Liver (tissue), 9 donors: ENCODE results near the gene ILRUN. TPM values are rescaled to one million over a fixed set of nuclear protein-coding genes. Genes with fewer than 3 reads are reported as not detected.

Experiments used
- DNase-seq: peaks from one replicate; pipeline ENCODE4 v3.0.0-alpha.2; 2017; ENCODE audit warnings: low spot score
- H3K27ac ChIP-seq, 2 donors: one replicate each; pipeline ENCODE4 v1.7.0; 2013; ENCODE audit warnings: inconsistent platforms in 2 of 2, low read length in 2 of 2, control low read depth in 1 of 2, low read depth in 1 of 2, mild to moderate bottlenecking in 1 of 2
- H3K27me3 ChIP-seq, 4 donors: one replicate each; pipeline versions ENCODE4 v1.6.1 to v1.7.0; 2013; ENCODE audit warnings: low read length in 3 of 4, inconsistent platforms in 1 of 4, mild to moderate bottlenecking in 1 of 4, moderate library complexity in 1 of 4; ENCODE audit not compliant: control insufficient read depth in 4 of 4, insufficient read depth in 4 of 4
- H3K36me3 ChIP-seq, 4 donors: one replicate each; pipeline versions ENCODE4 v1.6.1 to v1.7.0; 2013; ENCODE audit warnings: low read length in 3 of 4, mild to moderate bottlenecking in 3 of 4, low read depth in 1 of 4, moderate library complexity in 1 of 4; ENCODE audit not compliant: control insufficient read depth in 4 of 4, insufficient read depth in 3 of 4
- H3K4me1 ChIP-seq, 4 donors: one replicate each; pipeline versions ENCODE4 v1.6.1 to v1.7.0; 2013; ENCODE audit warnings: low read length in 3 of 4, mild to moderate bottlenecking in 3 of 4, moderate library complexity in 1 of 4; ENCODE audit not compliant: control insufficient read depth in 4 of 4, insufficient read depth in 4 of 4
- H3K4me3 ChIP-seq, 3 donors: one replicate each; pipeline versions ENCODE4 v1.6.1 to v1.7.0; 2013; ENCODE audit warnings: low read length in 3 of 3, control low read depth in 1 of 3, low read depth in 1 of 3, mild to moderate bottlenecking in 1 of 3
- H3K9ac ChIP-seq, 2 donors: one replicate each; pipeline ENCODE4 v1.7.0; 2013; ENCODE audit warnings: low read length in 2 of 2, mild to moderate bottlenecking in 2 of 2, moderate library complexity in 2 of 2, control low read depth in 1 of 2, low read depth in 1 of 2
- H3K9me3 ChIP-seq, 4 donors: one replicate each; pipeline versions ENCODE4 v1.6.1 to v1.7.0; 2013; ENCODE audit warnings: low read length in 3 of 4; ENCODE audit not compliant: control insufficient read depth in 4 of 4
- EGR1 ChIP-seq, 2 donors: IDR thresholded peaks; 2 replicates each; pipeline ENCODE4 v1.6.1; 2016 to 2018; ENCODE audit warnings: antibody characterized with exemption in 2 of 2, low read depth in 2 of 2
- FOXA1 ChIP-seq: IDR thresholded peaks from 2 replicates; pipeline ENCODE4 v1.6.1; 2016; ENCODE audit warnings: antibody characterized with exemption
- FOXA2 ChIP-seq: IDR thresholded peaks from 2 replicates; pipeline ENCODE4 v1.6.1; 2016; ENCODE audit warnings: antibody characterized with exemption
- GABPA ChIP-seq, 2 donors: IDR thresholded peaks in 1 of 2; conservative IDR thresholded peaks in 1 of 2; 2 replicates each; pipeline ENCODE4 v1.6.1; 2016; ENCODE audit warnings: antibody characterized with exemption in 2 of 2, mild to moderate bottlenecking in 1 of 2, moderate library complexity in 1 of 2
- HNF4A ChIP-seq, 2 donors: conservative IDR thresholded peaks; 2 replicates each; pipeline ENCODE4 v1.6.1; 2016; ENCODE audit warnings: antibody characterized with exemption in 2 of 2, mild to moderate bottlenecking in 2 of 2
- HNF4G ChIP-seq: IDR thresholded peaks from 2 replicates; pipeline ENCODE4 v1.6.1; 2016; ENCODE audit warnings: antibody characterized with exemption
- JUND ChIP-seq, 2 donors: IDR thresholded peaks; 2 replicates each; pipeline ENCODE4 v1.6.1; 2016; ENCODE audit warnings: antibody characterized with exemption in 2 of 2
- MAX ChIP-seq: IDR thresholded peaks from 2 replicates; pipeline ENCODE4 v1.6.1; 2016; ENCODE audit warnings: antibody characterized with exemption
- NR2F2 ChIP-seq: IDR thresholded peaks from 2 replicates; pipeline ENCODE4 v1.6.1; 2016; ENCODE audit warnings: antibody characterized with exemption
- RAD21 ChIP-seq, 2 donors: IDR thresholded peaks; 2 replicates each; pipeline ENCODE4 v1.6.1; 2016; ENCODE audit warnings: antibody characterized with exemption in 2 of 2, mild to moderate bottlenecking in 2 of 2
- REST ChIP-seq: IDR thresholded peaks from 2 replicates; pipeline ENCODE4 v1.6.1; 2016; ENCODE audit warnings: antibody characterized with exemption, mild to moderate bottlenecking
- RXRA ChIP-seq, 2 donors: IDR thresholded peaks; 2 replicates each; pipeline ENCODE4 v1.6.1; 2017 to 2018; ENCODE audit warnings: antibody characterized with exemption in 2 of 2, mild to moderate bottlenecking in 1 of 2
- SP1 ChIP-seq: IDR thresholded peaks from 2 replicates; pipeline ENCODE4 v1.6.1; 2018; ENCODE audit warnings: antibody characterized with exemption, mild to moderate bottlenecking
- TAF1 ChIP-seq: conservative IDR thresholded peaks from 2 replicates; pipeline ENCODE4 v1.6.1; 2016; ENCODE audit warnings: antibody characterized with exemption, mild to moderate bottlenecking
- YY1 ChIP-seq: IDR thresholded peaks from 2 replicates; pipeline ENCODE4 v1.6.1; 2016; ENCODE audit warnings: antibody characterized with exemption, mild to moderate bottlenecking
- WGBS: extraction: QIAGEN DNeasy Blood & Tissue Kit; methylation state at CpG from one replicate; pipeline ENCODE4 v1.1.7; 2013; 5-methylcytosine and 5-hydroxymethylcytosine counted together
- polyA plus RNA-seq, 2 donors: library from polyadenylated mRNA; stranded (reverse) in 1 of 2; unstranded in 1 of 2; fragments of 200-250 nt in 1 of 2; fragments of >200 nt in 1 of 2; fragmentation: Nextera tagmentation in 1 of 2; extraction: Ambion mirVana in 1 of 2; gene quantifications; one replicate each; pipeline versions ENCODE4 v1.2.1 to v1.2.3, GENCODE V29; 2013 to 2015
- total RNA-seq, 2 donors: library from RNA; depleted of rRNA; stranded (reverse); fragments of >200 nt; gene quantifications; one replicate each; pipeline ENCODE4 v1.2.3, GENCODE V29; 2014
- TF ChIP-seq, protein P1 (sequence below): fragments of 150-350 bp; IDR thresholded peaks from 2 replicates; pipeline ENCODE4 v1.5.1; 2017; ENCODE audit warnings: improper control_type of control experiment, low read depth, low read length; ENCODE audit not compliant: missing input control
- TF ChIP-seq, protein P2 (sequence below): IDR thresholded peaks from 2 replicates; pipeline ENCODE4 v1.6.1; 2016; ENCODE audit warnings: antibody characterized with exemption
- TF ChIP-seq, protein P3 (sequence below): IDR thresholded peaks from 2 replicates; pipeline ENCODE4 v1.6.1; 2016; ENCODE audit warnings: antibody characterized with exemption
- donor health status: healthy.
- donor health status: healthy.
- donor health status: healthy.
- donor health status: healthy.
- donor health status: healthy.

The ILRUN gene
- total and polyA plus RNA-seq, 4 donors: 20.3 to 77.3 (median 46.2) TPM

DNA sequence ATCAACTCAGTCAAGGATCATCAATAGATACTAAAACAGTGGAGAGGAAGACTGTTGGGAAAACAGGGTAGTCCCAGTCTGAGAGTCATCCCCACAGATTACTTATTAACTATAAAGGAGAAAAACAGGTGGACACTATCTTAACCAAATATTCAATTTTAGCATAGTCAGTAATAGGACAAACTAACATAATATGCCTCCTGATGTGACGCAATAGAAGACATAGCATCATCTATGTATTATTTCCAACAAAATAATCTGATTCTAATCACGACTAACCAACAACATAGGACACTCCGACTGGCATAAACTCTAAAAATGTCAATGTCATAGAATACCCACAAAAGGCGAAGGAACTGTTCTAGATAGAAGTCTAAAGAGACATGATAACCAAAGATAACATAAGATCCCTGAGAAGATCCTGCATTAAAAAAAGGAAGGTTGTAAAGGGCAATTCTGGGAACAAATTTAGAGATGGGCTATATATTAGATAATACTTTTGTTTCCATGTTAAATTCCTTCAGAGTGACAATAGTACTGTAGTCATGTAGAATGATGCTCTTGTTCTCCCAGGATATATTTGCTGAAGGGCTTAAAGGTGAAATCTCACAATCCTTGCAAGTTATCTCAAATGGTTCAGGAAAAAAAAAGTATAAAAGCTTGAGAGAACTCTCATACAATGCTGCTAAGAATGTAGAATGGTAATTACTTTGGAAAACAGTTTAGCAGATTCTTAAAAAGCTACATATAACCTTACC lies 28.9 kb downstream of the ILRUN start:
- peaks cover 3 to 64% (median 46%) of the 10 kb centered on the region in 4 donors for H3K4me1 ChIP-seq
- TF ChIP-seq YY1 (peak; percentile 33), RXRA (IDR thresholded peaks at IDR 0.05) (peak; percentile 26 to 57), REST (no peak), TAF1 (peak; percentile 21), HNF4A (conservative IDR thresholded peaks at IDR 0.05) (peak; percentile 55 to 63), MAX (peak; percentile 48), HNF4G (no peak), NR2F2 (no peak), FOXA2 (no peak), SP1 (peak; percentile 44), EGR1 (IDR thresholded peaks at IDR 0.05; ENCODE audit: low read depth in 2 of 2) (no peak), GABPA (IDR thresholded peaks at IDR 0.05 in 1 of 2, conservative IDR thresholded peaks at IDR 0.05 in 1 of 2) (peak in 1 of 2 donors; percentile 8), RAD21 (IDR thresholded peaks at IDR 0.05) (peak; percentile 11 to 35), FOXA1 (no peak), JUND (IDR thresholded peaks at IDR 0.05) (peak in 1 of 2 donors; percentile 45)
- TF ChIP-seq, protein P1, sequence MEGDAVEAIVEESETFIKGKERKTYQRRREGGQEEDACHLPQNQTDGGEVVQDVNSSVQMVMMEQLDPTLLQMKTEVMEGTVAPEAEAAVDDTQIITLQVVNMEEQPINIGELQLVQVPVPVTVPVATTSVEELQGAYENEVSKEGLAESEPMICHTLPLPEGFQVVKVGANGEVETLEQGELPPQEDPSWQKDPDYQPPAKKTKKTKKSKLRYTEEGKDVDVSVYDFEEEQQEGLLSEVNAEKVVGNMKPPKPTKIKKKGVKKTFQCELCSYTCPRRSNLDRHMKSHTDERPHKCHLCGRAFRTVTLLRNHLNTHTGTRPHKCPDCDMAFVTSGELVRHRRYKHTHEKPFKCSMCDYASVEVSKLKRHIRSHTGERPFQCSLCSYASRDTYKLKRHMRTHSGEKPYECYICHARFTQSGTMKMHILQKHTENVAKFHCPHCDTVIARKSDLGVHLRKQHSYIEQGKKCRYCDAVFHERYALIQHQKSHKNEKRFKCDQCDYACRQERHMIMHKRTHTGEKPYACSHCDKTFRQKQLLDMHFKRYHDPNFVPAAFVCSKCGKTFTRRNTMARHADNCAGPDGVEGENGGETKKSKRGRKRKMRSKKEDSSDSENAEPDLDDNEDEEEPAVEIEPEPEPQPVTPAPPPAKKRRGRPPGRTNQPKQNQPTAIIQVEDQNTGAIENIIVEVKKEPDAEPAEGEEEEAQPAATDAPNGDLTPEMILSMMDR: no peak
- TF ChIP-seq, protein P2, sequence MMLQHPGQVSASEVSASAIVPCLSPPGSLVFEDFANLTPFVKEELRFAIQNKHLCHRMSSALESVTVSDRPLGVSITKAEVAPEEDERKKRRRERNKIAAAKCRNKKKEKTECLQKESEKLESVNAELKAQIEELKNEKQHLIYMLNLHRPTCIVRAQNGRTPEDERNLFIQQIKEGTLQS: no peak
- TF ChIP-seq, protein P3, sequence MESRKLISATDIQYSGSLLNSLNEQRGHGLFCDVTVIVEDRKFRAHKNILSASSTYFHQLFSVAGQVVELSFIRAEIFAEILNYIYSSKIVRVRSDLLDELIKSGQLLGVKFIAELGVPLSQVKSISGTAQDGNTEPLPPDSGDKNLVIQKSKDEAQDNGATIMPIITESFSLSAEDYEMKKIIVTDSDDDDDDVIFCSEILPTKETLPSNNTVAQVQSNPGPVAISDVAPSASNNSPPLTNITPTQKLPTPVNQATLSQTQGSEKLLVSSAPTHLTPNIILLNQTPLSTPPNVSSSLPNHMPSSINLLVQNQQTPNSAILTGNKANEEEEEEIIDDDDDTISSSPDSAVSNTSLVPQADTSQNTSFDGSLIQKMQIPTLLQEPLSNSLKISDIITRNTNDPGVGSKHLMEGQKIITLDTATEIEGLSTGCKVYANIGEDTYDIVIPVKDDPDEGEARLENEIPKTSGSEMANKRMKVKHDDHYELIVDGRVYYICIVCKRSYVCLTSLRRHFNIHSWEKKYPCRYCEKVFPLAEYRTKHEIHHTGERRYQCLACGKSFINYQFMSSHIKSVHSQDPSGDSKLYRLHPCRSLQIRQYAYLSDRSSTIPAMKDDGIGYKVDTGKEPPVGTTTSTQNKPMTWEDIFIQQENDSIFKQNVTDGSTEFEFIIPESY: no peak

More for the DNA sequence above, 28.9 kb downstream of the ILRUN start:
- 43% methylated on average over 4 of the region's 4 CpGs for WGBS
- Histone ChIP-seq H3K4me3 (no peak overlapping the region), H3K9ac (no peak overlapping the region), H3K36me3 (no peaks in the 10 kb centered on the region), H3K27me3 (no peaks in the 10 kb centered on the region), H3K27ac (peak overlapping the region; percentile 71 to 76), H3K9me3 (no peaks in the 10 kb centered on the region)
- DNase-seq: no peak
